Natural killer cell (primary cell): ENCODE data around the gene ZNF800. TPM values are rescaled to one million over a fixed set of nuclear protein-coding genes. Genes with fewer than 3 reads are reported as not detected.

ENCODE experiments used
- ATAC-seq, 3 donors: fragments of 150-1000 bp in 2 of 3; fragments of 200-7000 bp in 1 of 3; cut with Tn5 transposase; 1 replicate in 1 of 3; 2 replicates in 2 of 3; pipeline ENCODE4 v1.10.0; 2021; ENCODE audit warnings: mild to moderate bottlenecking in 2 of 3, moderate library complexity in 2 of 3
- DNase-seq, 2 donors: peaks; one replicate each; pipeline versions ENCODE4 v3.0.0 to v3.0.0-alpha.2; 2013 to 2021; ENCODE audit warnings: mixed read lengths in 1 of 2
- H3K27ac ChIP-seq: one replicate; pipeline ENCODE4 v1.5.1; 2013; ENCODE audit warnings: mild to moderate bottlenecking, low read length
- H3K27me3 ChIP-seq: one replicate; pipeline ENCODE4 v1.6.1; 2013; ENCODE audit warnings: low read length; ENCODE audit not compliant: control insufficient read depth, insufficient read depth
- H3K36me3 ChIP-seq: one replicate; pipeline ENCODE4 v1.6.1; 2013; ENCODE audit warnings: low read length; ENCODE audit not compliant: control insufficient read depth, insufficient read depth
- H3K4me1 ChIP-seq: one replicate; pipeline ENCODE4 v1.6.1; 2013; ENCODE audit warnings: low read length; ENCODE audit not compliant: control insufficient read depth, insufficient read depth
- H3K4me3 ChIP-seq: one replicate; pipeline ENCODE4 v1.5.1; 2013; ENCODE audit warnings: low read length
- H3K9me3 ChIP-seq: one replicate; pipeline ENCODE4 v1.6.1; 2013; ENCODE audit warnings: low read length; ENCODE audit not compliant: control insufficient read depth, insufficient read depth
- H3K27ac Mint-ChIP-seq, 2 donors: one replicate each; pipeline ENCODE4 v1.8.0; 2022; ENCODE audit warnings: mild to moderate bottlenecking in 2 of 2, mixed read lengths in 2 of 2, moderate library complexity in 1 of 2
- H3K27me3 Mint-ChIP-seq, 2 donors: one replicate each; pipeline ENCODE4 v1.8.0; 2022; ENCODE audit warnings: low read depth in 2 of 2, mixed read lengths in 2 of 2
- H3K36me3 Mint-ChIP-seq: one replicate; pipeline ENCODE4 v1.8.0; 2022; ENCODE audit warnings: mixed read lengths
- H3K4me1 Mint-ChIP-seq, 2 donors: one replicate each; pipeline ENCODE4 v1.8.0; 2022; ENCODE audit warnings: mixed read lengths in 2 of 2
- H3K4me3 Mint-ChIP-seq: one replicate; pipeline ENCODE4 v1.8.0; 2022; ENCODE audit warnings: mild to moderate bottlenecking, moderate library complexity, mixed read lengths
- H3K9me3 Mint-ChIP-seq, 2 donors: one replicate each; pipeline ENCODE4 v1.8.0; 2022; ENCODE audit warnings: mixed read lengths in 2 of 2
- CTCF ChIP-seq: fragments of 200-600 bp; IDR thresholded peaks from one replicate; pipeline ENCODE4 v1.8.0; 2022; ENCODE audit warnings: antibody characterized with exemption
- WGBS: methylation state at CpG from one replicate; pipeline ENCODE4 v1.1.7; 2013; ENCODE audit warnings: missing lambda C conversion rate; ENCODE audit not compliant: insufficient coverage; 5-methylcytosine and 5-hydroxymethylcytosine counted together
- intact Hi-C: fragments of 100-400 bp; cut with micrococcal nuclease; formaldehyde crosslinking; loops from one replicate; pipeline ENCODE4 v1.14.2; 2022
- total RNA-seq, 4 donors: library from RNA; stranded (reverse); fragments of 120-200 nt in 1 of 4; gene quantifications; one replicate each; pipeline versions ENCODE4 v1.2.3 to v1.2.4, GENCODE V29; 2013 to 2022

Gene ZNF800
- total RNA-seq, 3 donors from 2014 or later (not counting 1 experiment from before 2014, with no cell fraction given) = 93.3 to 107 (median 101) TPM

GRCh38 chr7:127330070-127330469, 62.4 kb downstream of the ZNF800 start:
- DNase-seq = no peak
- H3K27ac Mint-ChIP-seq = no peak overlapping the region
- H3K36me3 Mint-ChIP-seq = no peaks in the 10 kb centered on the region
- no peak for ATAC-seq
- Histone ChIP-seq H3K27me3 (peaks cover 5% of the 10 kb centered on the region), H3K9me3 (no peaks in the 10 kb centered on the region), H3K27ac (no peak overlapping the region), H3K4me3 (no peak overlapping the region), H3K36me3 (no peaks in the 10 kb centered on the region), H3K4me1 (no peaks in the 10 kb centered on the region)
- H3K27me3 Mint-ChIP-seq = peaks cover 31 to 54% of the 10 kb centered on the region in 2 donors
- WGBS = 86% methylated on average over 1 of the region's 1 CpG
- H3K4me3 Mint-ChIP-seq = no peak overlapping the region
- no peak for TF ChIP-seq CTCF
- no peaks in the 10 kb centered on the region for H3K4me1 Mint-ChIP-seq
- intact Hi-C loops = no loop called here
- H3K9me3 Mint-ChIP-seq = no peaks in the 10 kb centered on the region

GRCh38 chr7:127322832-127323493, 69.5 kb downstream of the ZNF800 start:
- Mint-ChIP-seq H3K36me3 (no peaks in the 10 kb centered on the region), H3K4me3 (no peak overlapping the region), H3K4me1 (no peaks in the 10 kb centered on the region), H3K27ac (no peak overlapping the region), H3K9me3 (no peaks in the 10 kb centered on the region), H3K27me3 (peaks cover 25 to 48% of the 10 kb centered on the region in 2 donors)
- peaks cover 3% of the 10 kb centered on the region for H3K27me3 ChIP-seq
- no peaks in the 10 kb centered on the region for H3K9me3 ChIP-seq
- no peak for TF ChIP-seq CTCF
- no peaks in the 10 kb centered on the region for H3K36me3 ChIP-seq
- H3K4me3 ChIP-seq = no peak overlapping the region
- DNase-seq (no peak), ATAC-seq (no peak)
- H3K27ac ChIP-seq = no peak overlapping the region
- intact Hi-C loops = no loop called here
- 67% methylated on average over 7 of the region's 7 CpGs for WGBS
- no peaks in the 10 kb centered on the region for H3K4me1 ChIP-seq

- no peaks in the 10 kb centered on the region for H3K9me3 Mint-ChIP-seq
- no peak overlapping the region for H3K4me3 ChIP-seq
- no peak overlapping the region for H3K27ac ChIP-seq
- H3K9me3 ChIP-seq = no peaks in the 10 kb centered on the region
- ATAC-seq = no peak
- DNase-seq = peak in 1 of 2 donors; percentile 56
- no peak overlapping the region for H3K27ac Mint-ChIP-seq
- peaks cover 21 to 42% of the 10 kb centered on the region in 2 donors for H3K27me3 Mint-ChIP-seq
- H3K36me3 ChIP-seq = no peaks in the 10 kb centered on the region
- no peaks in the 10 kb centered on the region for H3K36me3 Mint-ChIP-seq
- H3K4me3 Mint-ChIP-seq = no peak overlapping the region
- no peak for TF ChIP-seq CTCF
- peaks cover 3% of the 10 kb centered on the region for H3K27me3 ChIP-seq
- no peaks in the 10 kb centered on the region for H3K4me1 Mint-ChIP-seq
- intact Hi-C loops = no loop called here
- WGBS = 66% methylated on average over 5 of the region's 5 CpGs
- no peaks in the 10 kb centered on the region for H3K4me1 ChIP-seq
Measured at GRCh38 chr7:127322351-127322750, 70.2 kb downstream of the ZNF800 start.

GRCh38 chr7:127320974-127321373, 71.5 kb downstream of the ZNF800 start:
- no peaks in the 10 kb centered on the region for H3K4me1 Mint-ChIP-seq
- no peaks in the 10 kb centered on the region for H3K9me3 Mint-ChIP-seq
- 81% methylated on average over 3 of the region's 4 CpGs for WGBS
- no peak overlapping the region for H3K4me3 Mint-ChIP-seq
- no peak overlapping the region for H3K4me3 ChIP-seq
- no peaks in the 10 kb centered on the region for H3K36me3 Mint-ChIP-seq
- peaks cover 19 to 31% of the 10 kb centered on the region in 2 donors for H3K27me3 Mint-ChIP-seq
- no peaks in the 10 kb centered on the region for H3K9me3 ChIP-seq
- peaks cover 3% of the 10 kb centered on the region for H3K27me3 ChIP-seq
- TF ChIP-seq CTCF = no peak
- no peak overlapping the region for H3K27ac ChIP-seq
- intact Hi-C loops = no loop called here
- ATAC-seq (no peak), DNase-seq (no peak)
- H3K36me3 ChIP-seq = no peaks in the 10 kb centered on the region
- no peak overlapping the region for H3K27ac Mint-ChIP-seq
- no peaks in the 10 kb centered on the region for H3K4me1 ChIP-seq
